OCI-LY1 (cell line): ENCODE measurements around the gene HMGXB3.

ENCODE experiments used
- H2AFZ ChIP-seq: fragments of 200-600 bp; sonication (generic), shearing (Covaris generic); 2 replicates; pipeline ENCODE4 v1.6.0; 2014; ENCODE audit warnings: antibody characterized with exemption, mild to moderate bottlenecking, low read length
- H3F3A ChIP-seq: fragments of 200-600 bp; sonication (generic), shearing (Covaris generic); 2 replicates; pipeline ENCODE4 v1.6.0; 2014; ENCODE audit warnings: mild to moderate bottlenecking, antibody characterized with exemption, low read length, moderate library complexity; ENCODE audit not compliant: insufficient read depth
- H3K27ac ChIP-seq: fragments of 200-600 bp; sonication (generic); 2 replicates; pipeline ENCODE4 v1.5.1; 2014; ENCODE audit warnings: low read length, mixed run types, mild to moderate bottlenecking, low read depth; ENCODE audit not compliant: poor library complexity, severe bottlenecking
- H3K27me3 ChIP-seq: fragments of 200-600 bp; sonication (generic); 2 replicates; pipeline ENCODE4 v1.6.0; 2014; ENCODE audit warnings: antibody characterized with exemption, mild to moderate bottlenecking, low read length, moderate library complexity; ENCODE audit not compliant: insufficient read depth
- H3K36me3 ChIP-seq: fragments of 200-600 bp; sonication (generic); 2 replicates; pipeline ENCODE4 v1.6.1; 2014; ENCODE audit warnings: mild to moderate bottlenecking, antibody characterized with exemption, low read length, moderate library complexity, mixed read lengths; ENCODE audit not compliant: insufficient read depth
- H3K4me1 ChIP-seq: fragments of 200-600 bp; sonication (generic); 2 replicates; pipeline ENCODE4 v1.5.1; 2014; ENCODE audit warnings: mild to moderate bottlenecking, low read length, moderate library complexity; ENCODE audit not compliant: insufficient read depth, severe bottlenecking
- H3K4me2 ChIP-seq: fragments of 200-600 bp; sonication (generic), shearing (Covaris generic); 2 replicates; pipeline ENCODE4 v1.6.1; 2014; ENCODE audit warnings: low read length
- H3K4me3 ChIP-seq: fragments of 200-600 bp; sonication (generic); 2 replicates; pipeline ENCODE4 v1.5.1; 2014; ENCODE audit warnings: low read length, low read depth, mild to moderate bottlenecking, mixed read lengths; ENCODE audit not compliant: poor library complexity, severe bottlenecking
- H3K79me2 ChIP-seq: fragments of 200-600 bp; shearing (Covaris generic); 2 replicates; pipeline ENCODE4 v1.6.1; 2016; ENCODE audit warnings: mixed run types, low read length, mixed read lengths; ENCODE audit not compliant: insufficient read depth
- H3K9ac ChIP-seq: fragments of 200-600 bp; sonication (generic), shearing (Covaris generic); 2 replicates; pipeline ENCODE4 v1.6.1; 2014; ENCODE audit warnings: mild to moderate bottlenecking, low read length, mixed read lengths
- H3K9me2 ChIP-seq: fragments of 200-600 bp; sonication (generic), shearing (Covaris generic); 2 replicates; pipeline ENCODE4 v1.6.1; 2014; ENCODE audit warnings: low read depth, mild to moderate bottlenecking, low read length, mixed read lengths
- H3K9me3 ChIP-seq: fragments of 200-600 bp; shearing (Covaris generic); 2 replicates; pipeline ENCODE4 v1.6.1; 2014; ENCODE audit warnings: low read length, mixed read lengths
- H4K20me1 ChIP-seq: fragments of 200-600 bp; sonication (generic), shearing (Covaris generic); 2 replicates; pipeline ENCODE4 v1.6.0; 2016; ENCODE audit warnings: mild to moderate bottlenecking, low read length; ENCODE audit not compliant: insufficient read depth
- CTCF ChIP-seq: fragments of 200-600 bp; sonication (generic), shearing (Covaris generic); IDR thresholded peaks from 2 replicates; pipeline ENCODE4 v1.5.1; 2017; ENCODE audit warnings: mild to moderate bottlenecking, antibody characterized with exemption, low read length, moderate library complexity, mixed read lengths
- EZH2 ChIP-seq: fragments of 200-600 bp; sonication (generic), shearing (Covaris generic); IDR thresholded peaks from 2 replicates; pipeline ENCODE4 v1.8.0; 2017; ENCODE audit warnings: borderline replicate concordance, mixed run types, mild to moderate bottlenecking, antibody characterized with exemption, low read length, moderate library complexity, mixed read lengths

Gene HMGXB3

GRCh38 chr5:149999866-150000255, 678 bp upstream of the HMGXB3 start:
- TF ChIP-seq CTCF (no peak), EZH2 (no peak)
- Histone ChIP-seq H3K9ac (peak overlapping the region; percentile 93), H3K4me1 (peaks cover 22% of the 10 kb centered on the region), H3K79me2 (peaks cover 24% of the 10 kb centered on the region), H3K4me2 (peak overlapping the region; percentile 70), H3K27me3 (no peaks in the 10 kb centered on the region), H3K9me3 (no peaks in the 10 kb centered on the region), H3K27ac (peak overlapping the region; percentile 46), H3K4me3 (peak overlapping the region; percentile 86), H3K36me3 (peaks cover 12% of the 10 kb centered on the region; the same call in 1 of the 2 replicates), H3K9me2 (no peaks in the 10 kb centered on the region), H4K20me1 (no peaks in the 10 kb centered on the region), H2AFZ (0 out of 2 replicates have a peak overlapping the region, but pooled peaks have one; percentile 3), H3F3A (no peaks in the 10 kb centered on the region)

GRCh38 chr5:150000990-150001659, 586 bp downstream of the HMGXB3 start:
- peaks cover 22% of the 10 kb centered on the region for H3K4me1 ChIP-seq
- peaks cover 26% of the 10 kb centered on the region for H3K79me2 ChIP-seq

GRCh38 chr5:150001660-150002486, 1.3 kb downstream of the HMGXB3 start:
- Histone ChIP-seq H3F3A (no peaks in the 10 kb centered on the region), H3K9ac (peak overlapping the region; percentile 93), H3K4me2 (peak overlapping the region; percentile 70), H3K36me3 (peaks cover 32% of the 10 kb centered on the region), H3K4me3 (peak overlapping the region; percentile 86), H3K27ac (peak overlapping the region; percentile 55), H4K20me1 (no peaks in the 10 kb centered on the region), H3K27me3 (no peaks in the 10 kb centered on the region), H3K9me3 (no peaks in the 10 kb centered on the region), H3K79me2 (peaks cover 29% of the 10 kb centered on the region), H3K9me2 (no peaks in the 10 kb centered on the region), H2AFZ (no peak overlapping the region), H3K4me1 (peaks cover 22% of the 10 kb centered on the region)
- no peak for TF ChIP-seq EZH2
- TF ChIP-seq CTCF = peak; percentile 57

More at GRCh38 chr5:150000990-150001659, 586 bp downstream of the HMGXB3 start:
- Histone ChIP-seq H4K20me1 (no peaks in the 10 kb centered on the region), H3K4me2 (peak overlapping the region; percentile 70), H3K4me3 (peak overlapping the region; percentile 86), H3F3A (no peaks in the 10 kb centered on the region), H2AFZ (no peak overlapping the region), H3K9me3 (no peaks in the 10 kb centered on the region), H3K9me2 (no peaks in the 10 kb centered on the region), H3K36me3 (peaks cover 25% of the 10 kb centered on the region), H3K9ac (peak overlapping the region; percentile 93), H3K27me3 (no peaks in the 10 kb centered on the region), H3K27ac (peak overlapping the region; percentile 55)
- TF ChIP-seq CTCF (no peak), EZH2 (no peak)
